HepG2 (cell line): Measurements from ENCODE around the gene TOLLIP. TPM values are rescaled to one million over a fixed set of nuclear protein-coding genes. Genes with fewer than 3 reads are reported as not detected.

Experiments
- AHR ChIP-seq: IDR thresholded peaks from 2 replicates; pipeline ENCODE4 v1.6.1; 2018; ENCODE audit warnings: missing genetic modification reagents, missing compliant biosample characterization
- DPF2 ChIP-seq: sonication (generic); formaldehyde crosslinking; IDR thresholded peaks from 2 replicates; pipeline ENCODE4 v1.4.0; 2020; ENCODE audit warnings: mild to moderate bottlenecking, low read depth, missing genetic modification reagents, borderline replicate concordance
- HOXA9 ChIP-seq: sonication (generic); formaldehyde crosslinking; IDR thresholded peaks from 2 replicates; pipeline ENCODE4 v1.8.1; 2022; ENCODE audit warnings: missing genetic modification reagents, mild to moderate bottlenecking, moderate library complexity, borderline replicate concordance
- MAX ChIP-seq: IDR thresholded peaks from 2 replicates; pipeline ENCODE4 v1.6.1; 2012; ENCODE audit warnings: inconsistent platforms
- NFRKB ChIP-seq: fragments of 450-650 bp; IDR thresholded peaks from 2 replicates; pipeline ENCODE4 v1.6.1; 2017
- NFYC ChIP-seq: IDR thresholded peaks from 2 replicates; pipeline ENCODE4 v1.6.1; 2016; ENCODE audit warnings: missing genetic modification reagents, missing compliant biosample characterization
- NR1H2 ChIP-seq: sonication (generic); formaldehyde crosslinking; IDR thresholded peaks from 2 replicates; pipeline ENCODE4 v1.8.1; 2022; ENCODE audit warnings: low read depth, missing genetic modification reagents, borderline replicate concordance
- PCBP2 ChIP-seq: fragments of 200-400 bp; formaldehyde crosslinking; optimal IDR thresholded peaks from 2 replicates; pipeline ENCODE3; 2018; ENCODE audit warnings: low read length, low read depth; ENCODE audit not compliant: poor library complexity, severe bottlenecking
- PRDM10 ChIP-seq: sonication (generic); formaldehyde crosslinking; IDR thresholded peaks from 2 replicates; pipeline ENCODE4 v1.4.0; 2020; ENCODE audit warnings: low read depth, missing genetic modification reagents
- RARG ChIP-seq: sonication (generic); formaldehyde crosslinking; IDR thresholded peaks from 2 replicates; pipeline ENCODE4 v1.4.0; 2020; ENCODE audit warnings: low read depth, mild to moderate bottlenecking, missing genetic modification reagents
- SMYD3 ChIP-seq: sonication (generic); formaldehyde crosslinking; IDR thresholded peaks from 2 replicates; pipeline ENCODE4 v1.8.1; 2023; ENCODE audit warnings: mild to moderate bottlenecking, missing genetic modification reagents
- SP1 ChIP-seq, 2 experiments: fragments of 450-650 bp in 1 of 2; sonication (generic) in 1 of 2; formaldehyde crosslinking in 1 of 2; IDR thresholded peaks; 2 replicates each; pipeline versions ENCODE4 v1.4.0 to v1.6.1; 2016 to 2020; ENCODE audit warnings: missing genetic modification reagents in 1 of 2
- STAT6 ChIP-seq: sonication (generic); formaldehyde crosslinking; IDR thresholded peaks from 2 replicates; pipeline ENCODE4 v1.4.0; 2020; ENCODE audit warnings: missing genetic modification reagents, mild to moderate bottlenecking, borderline replicate concordance
- SUZ12 ChIP-seq: fragments of 150-350 bp; IDR thresholded peaks from 2 replicates; pipeline ENCODE4 v1.6.1; 2014; ENCODE audit warnings: low read depth, low read length
- U2AF1 ChIP-seq: fragments of 200-400 bp; formaldehyde crosslinking; optimal IDR thresholded peaks from 2 replicates; pipeline ENCODE3; 2017; ENCODE audit warnings: mild to moderate bottlenecking, low read depth, low read length
- ZNF260 ChIP-seq: sonication (generic); formaldehyde crosslinking; IDR thresholded peaks from 2 replicates; pipeline ENCODE4 v1.4.0; 2020; ENCODE audit warnings: missing genetic modification reagents, low read depth, mild to moderate bottlenecking, borderline replicate concordance
- ZNF430 ChIP-seq: sonication (generic); formaldehyde crosslinking; IDR thresholded peaks from 2 replicates; pipeline ENCODE4 v1.9.0; 2021; ENCODE audit warnings: mild to moderate bottlenecking, missing genetic modification reagents
- ZNF468 ChIP-seq: sonication (generic); formaldehyde crosslinking; IDR thresholded peaks from 2 replicates; pipeline ENCODE4 v1.8.0; 2022; ENCODE audit warnings: mild to moderate bottlenecking, moderate library complexity, missing genetic modification reagents
- ZNF629 ChIP-seq: sonication (generic); formaldehyde crosslinking; conservative IDR thresholded peaks from 2 replicates; pipeline ENCODE4 v1.5.0; 2020; ENCODE audit warnings: missing genetic modification reagents
- ZNF891 ChIP-seq: sonication (generic); formaldehyde crosslinking; IDR thresholded peaks from 2 replicates; pipeline ENCODE4 v1.5.0; 2020; ENCODE audit warnings: mild to moderate bottlenecking, missing genetic modification reagents
- ZSCAN25 ChIP-seq: sonication (generic); formaldehyde crosslinking; IDR thresholded peaks from 2 replicates; pipeline ENCODE4 v1.8.0; 2022; ENCODE audit warnings: mild to moderate bottlenecking, missing genetic modification reagents
- ZUFSP ChIP-seq: sonication (generic); formaldehyde crosslinking; IDR thresholded peaks from 2 replicates; pipeline ENCODE4 v1.9.0; 2021; ENCODE audit warnings: missing genetic modification reagents, mild to moderate bottlenecking, borderline replicate concordance
- polyA plus RNA-seq, 8 experiments: library from polyadenylated mRNA; depleted of rRNA in 3 of 8; stranded (reverse) in 7 of 8; unstranded in 1 of 8; fragments of >200 nt; fragmentation: Illumina TruSeq in 4 of 8; extraction: Trizol in 4 of 8; gene quantifications; 2 replicates each; pipeline versions ENCODE4 v1.2.1 to v1.2.3, GENCODE V29; 2011 to 2016; ENCODE audit warnings: low read depth in 4 of 8, missing spikeins in 1 of 8, mixed read lengths in 1 of 8; ENCODE audit not compliant: insufficient read depth in 1 of 8
- total RNA-seq, 5 experiments: library from RNA; depleted of rRNA; stranded (reverse); fragments of >200 nt; fragmentation: Illumina TruSeq; extraction: Trizol; gene quantifications; 2 replicates each; pipeline ENCODE4 v1.2.3, GENCODE V29; 2016; ENCODE audit warnings: low read depth in 1 of 5

TOLLIP gene
- total and polyA plus RNA-seq, 2 of the 13 experiments (the other 11 are each of a cell fraction or from before 2014, with no cell fraction given), result 25.9 to 47.5 TPM

GRCh38 chr11:1298695-1299492 is 10.5 kb downstream of the TOLLIP start (continued):
- TF ChIP-seq ZNF468 (CRISPR knock-in tag), result no peak
- no peak for TF ChIP-seq PCBP2
- TF ChIP-seq ZUFSP (CRISPR knock-in tag), result no peak
- TF ChIP-seq DPF2 (CRISPR knock-in tag), result 0 out of 2 replicates have a peak, but pooled peaks have one; percentile 67
- no peak for TF ChIP-seq NR1H2 (CRISPR knock-in tag)
- TF ChIP-seq SMYD3 (CRISPR knock-in tag), result no peak
- TF ChIP-seq STAT6 (CRISPR knock-in tag), result no peak
- peak; percentile 91 for TF ChIP-seq MAX
- no peak for TF ChIP-seq NFRKB
- TF ChIP-seq NFYC, result no peak
- peak; percentile 78; the same call in 1 of the 2 replicates for TF ChIP-seq AHR
- TF ChIP-seq PRDM10 (CRISPR knock-in tag), result no peak
- no peak for TF ChIP-seq SP1 (IDR thresholded peaks at IDR 0.05)
- peak; percentile 76 for TF ChIP-seq SP1 (CRISPR knock-in tag; IDR thresholded peaks at IDR 0.05)
- TF ChIP-seq RARG (CRISPR knock-in tag), result no peak
- 0 out of 2 replicates have a peak, but pooled peaks have one; percentile 18 for TF ChIP-seq ZNF629 (CRISPR knock-in tag)
- no peak for TF ChIP-seq SUZ12
- TF ChIP-seq U2AF1, result no peak
- peak; percentile 60; the same call in 1 of the 2 replicates for TF ChIP-seq ZNF430 (CRISPR knock-in tag)
- no peak for TF ChIP-seq HOXA9
- no peak for TF ChIP-seq ZNF260 (CRISPR knock-in tag)
- no peak for TF ChIP-seq ZNF891 (CRISPR knock-in tag)
- no peak for TF ChIP-seq ZSCAN25
